ENCODE measurements around the gene PIK3C2G. TPM values are rescaled to one million over a fixed set of nuclear protein-coding genes. Genes with fewer than 3 reads are reported as not detected.

PIK3C2G gene
- total RNA-seq, 1 experiment from 2014 or later, result not detected

GRCh38 chr12:18290386-18290785 is 29.1 kb downstream of the PIK3C2G start:
- no peaks in the 10 kb centered on the region for H3K23me2 ChIP-seq (ENCODE audit: insufficient read length, low read depth, low read length, poor library complexity, severe bottlenecking)
- H3K56ac ChIP-seq (ENCODE audit: insufficient read length, low read depth, low read length), result no peak overlapping the region
- H3K4me1 ChIP-seq (ENCODE audit: insufficient read depth, low read length), result no peaks in the 10 kb centered on the region
- no peak overlapping the region for H3K18ac ChIP-seq (ENCODE audit: insufficient read length, low read depth, low read length)
- H3K23ac ChIP-seq (ENCODE audit: insufficient read length, low read depth, low read length), result no peak overlapping the region
- no peak overlapping the region for H2AK5ac ChIP-seq (ENCODE audit: insufficient read length, low read length)
- H2BK120ac ChIP-seq (ENCODE audit: low read depth, low read length, poor library complexity, severe bottlenecking), result no peak overlapping the region
- no peak overlapping the region for H4K5ac ChIP-seq (ENCODE audit: insufficient read length, low read depth, low read length)
- H3K9me3 Mint-ChIP-seq, result peaks cover 0 to 9% of the 10 kb centered on the region in 2 experiments; a peak in 1 of 5 replicates
- H3K27ac Mint-ChIP-seq, result no peak overlapping the region
- whole genome bisulfite sequencing (ENCODE audit: extremely low coverage, insufficient read length, low lambda C conversion rate), result no CpG with 5 or more reads among the region's 3 CpGs
- H3K4me3 Mint-ChIP-seq, result no peak overlapping the region
- TF ChIP-seq CTCF (conservative IDR thresholded peaks at IDR 0.05), result no peak
- H3K9me3 ChIP-seq (ENCODE audit: control insufficient read depth, low read depth, low read length), result no peaks in the 10 kb centered on the region
- no peak overlapping the region for H2BK15ac ChIP-seq (ENCODE audit: low read depth, low read length)
- no peaks in the 10 kb centered on the region for H3K27me3 ChIP-seq (ENCODE audit: insufficient read depth, low read length)
- H3K27me3 Mint-ChIP-seq (ENCODE audit: low read depth), result no peaks in the 10 kb centered on the region
- H2AFZ ChIP-seq (ENCODE audit: low read length), result no peak overlapping the region
- no peak overlapping the region for H2BK12ac ChIP-seq (ENCODE audit: insufficient read length, low read depth, low read length)
- no peaks in the 10 kb centered on the region for H4K20me1 ChIP-seq (ENCODE audit: control insufficient read depth, insufficient read depth, insufficient read length)
- H4K91ac ChIP-seq (ENCODE audit: insufficient read length, low read depth, low read length), result no peak overlapping the region
- no peak overlapping the region for H3K9ac ChIP-seq (ENCODE audit: extremely low read depth, insufficient read length, low read length)
- H3K36me3 Mint-ChIP-seq (ENCODE audit: insufficient read depth in 1 of 3, low read depth in 3 of 3), result peaks cover 0 to 6% (median 2%) of the 10 kb centered on the region in 3 experiments; a peak in 3 of 7 replicates
- peaks cover 5 to 6% of the 10 kb centered on the region in 2 experiments; a peak in 3 of 4 replicates for H3K4me1 Mint-ChIP-seq
- no peaks in the 10 kb centered on the region for H3K79me1 ChIP-seq (ENCODE audit: insufficient read depth, low read depth, low read length, poor library complexity, severe bottlenecking)
- H3K79me2 ChIP-seq (ENCODE audit: insufficient read depth, low read length), result no peaks in the 10 kb centered on the region
- no peak overlapping the region for H3K14ac ChIP-seq (ENCODE audit: insufficient read depth, low read length)
- H3T11ph ChIP-seq (ENCODE audit: low read length), result no peak overlapping the region
- H3K27ac ChIP-seq (ENCODE audit: insufficient read length, low read depth, low read length), result no peak overlapping the region
- DNase-seq, result no peak
- H2BK5ac ChIP-seq (ENCODE audit: insufficient read length, low read length), result no peak overlapping the region
- H4K8ac ChIP-seq (replicated peaks; ENCODE audit: insufficient read length, low read depth, low read length), result no peak overlapping the region
- H2BK20ac ChIP-seq (ENCODE audit: low read depth, low read length, poor library complexity, severe bottlenecking), result no peak overlapping the region
- no peak overlapping the region for H3K4me2 ChIP-seq (ENCODE audit: insufficient read depth, insufficient read length, low read length)
- no peak overlapping the region for H3K4ac ChIP-seq (ENCODE audit: low read depth, low read length)
